H1 (cell line): ENCODE measurements around the gene MAFF. TPM values are rescaled to one million over a fixed set of nuclear protein-coding genes. Genes with fewer than 3 reads are reported as not detected.

Experiments
- CBX5 ChIP-seq: fragments of 300-800, 300-1000 bp; sonication (generic); IDR thresholded peaks from 2 replicates; pipeline ENCODE4 v1.7.1; 2016; ENCODE audit warnings: antibody characterized with exemption, low read length, low read depth
- CHD7 ChIP-seq: fragments of 300-600 bp; sonication (generic); IDR thresholded peaks from 2 replicates; pipeline ENCODE4 v1.7.1; 2012; ENCODE audit warnings: low read length, moderate library complexity, mild to moderate bottlenecking, inconsistent platforms; ENCODE audit not compliant: insufficient replicate concordance
- GTF2F1 ChIP-seq: IDR thresholded peaks from 2 replicates; pipeline ENCODE4 v1.6.1; 2012; ENCODE audit warnings: low read depth, low read length, improper control_type of control experiment, borderline replicate concordance
- SAP30 ChIP-seq: fragments of 300-600 bp; sonication (generic); IDR thresholded peaks from 2 replicates; pipeline ENCODE4 v1.7.1; 2012; ENCODE audit warnings: low read length, moderate library complexity, mild to moderate bottlenecking, inconsistent platforms; ENCODE audit not compliant: insufficient read depth, insufficient replicate concordance
- YY1 ChIP-seq: IDR thresholded peaks from 2 replicates; pipeline ENCODE4 v1.6.1; 2011; ENCODE audit warnings: low read depth, mild to moderate bottlenecking, low read length
- polyA plus RNA-seq, 7 experiments: library from polyadenylated mRNA; depleted of rRNA in 3 of 7; stranded (reverse) in 5 of 7; unstranded in 2 of 7; fragments of >200 nt in 5 of 7; fragments of 200-250 nt in 2 of 7; gene quantifications; 1 replicate in 5 of 7; 2 replicates in 1 of 7; 4 replicates in 1 of 7; pipeline versions ENCODE4 v1.2.1 to v1.2.3, GENCODE V29; 2011 to 2013; ENCODE audit warnings: missing spikeins in 2 of 7, mixed read lengths in 2 of 7
- total RNA-seq: library from RNA; stranded (reverse); fragmentation: NEBNext Ultra II Directional; extraction: Animal tissue kit (Norgen Biotek cat#: 25700); gene quantifications from 2 replicates; pipeline ENCODE4 v1.2.1, GENCODE V29; 2021
- TF ChIP-seq, protein P1 (sequence below): IDR thresholded peaks from 2 replicates; pipeline ENCODE4 v1.6.1; 2012; ENCODE audit warnings: inconsistent platforms

The MAFF gene
- total and polyA plus RNA-seq, 2 of the 8 experiments (the other 6 are each of a cell fraction or from before 2014, with no cell fraction given): 1.5 to 6.3 TPM

- no peak for TF ChIP-seq CHD7
- no peak for TF ChIP-seq CBX5
- TF ChIP-seq YY1: no peak
- no peak for TF ChIP-seq GTF2F1
- TF ChIP-seq SAP30: no peak
- TF ChIP-seq, protein P1, sequence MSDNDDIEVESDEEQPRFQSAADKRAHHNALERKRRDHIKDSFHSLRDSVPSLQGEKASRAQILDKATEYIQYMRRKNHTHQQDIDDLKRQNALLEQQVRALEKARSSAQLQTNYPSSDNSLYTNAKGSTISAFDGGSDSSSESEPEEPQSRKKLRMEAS: no peak
- TF ChIP-seq, all 59 proteins: peak for 0
Measured at GRCh38 chr22:38258895-38259294, 57.1 kb downstream of the MAFF start (continued).
